HG02938 (cell line): Measurements from ENCODE around the gene RTN1.
"Not testable (repeated sequence)": the region's sequence is repeated elsewhere in the genome, so short reads cannot be mapped to it uniquely, and the experiment has no call there.

Source experiments
- ATAC-seq: cut with Tn5 transposase; IDR thresholded peaks from one replicate; pipeline ENCODE4 v1.9.1; 2021; ENCODE audit warnings: mild to moderate bottlenecking, moderate library complexity; ENCODE audit not compliant: unreplicated experiment

The RTN1 gene

GRCh38 chr14:59705866-59706265, 164.7 kb downstream of the RTN1 start:
- ATAC-seq: no peak

- no peak for ATAC-seq
Observed at GRCh38 chr14:59705245-59705644, 165.3 kb downstream of the RTN1 start.

- ATAC-seq: no peak
Observed at GRCh38 chr14:59704054-59704645, 166.4 kb downstream of the RTN1 start.

GRCh38 chr14:59699442-59699841, 171.1 kb downstream of the RTN1 start:
- no peak for ATAC-seq

- ATAC-seq: no peak
Observed at GRCh38 chr14:59698793-59699192, 171.8 kb downstream of the RTN1 start.

DNA sequence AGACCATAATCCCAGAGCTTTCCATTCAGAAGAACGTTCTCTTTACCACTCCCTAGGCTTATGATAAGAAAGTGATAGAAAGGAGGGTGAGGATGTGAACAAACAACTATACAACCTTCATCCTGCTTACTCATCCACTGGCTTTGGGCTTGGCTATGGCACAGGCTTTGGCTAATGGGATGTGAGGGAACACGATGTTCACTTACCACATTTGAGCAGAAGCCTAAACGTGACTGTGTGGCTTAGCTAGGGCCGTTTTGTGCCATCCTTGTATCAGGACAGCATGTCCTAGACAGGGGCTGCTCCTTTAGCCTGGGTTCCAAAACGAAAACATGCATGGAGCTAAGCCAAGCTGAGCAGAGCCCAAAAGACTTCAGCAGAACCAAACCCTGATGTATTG, 175.4 kb downstream of the RTN1 start:
- ATAC-seq: no peak

DNA sequence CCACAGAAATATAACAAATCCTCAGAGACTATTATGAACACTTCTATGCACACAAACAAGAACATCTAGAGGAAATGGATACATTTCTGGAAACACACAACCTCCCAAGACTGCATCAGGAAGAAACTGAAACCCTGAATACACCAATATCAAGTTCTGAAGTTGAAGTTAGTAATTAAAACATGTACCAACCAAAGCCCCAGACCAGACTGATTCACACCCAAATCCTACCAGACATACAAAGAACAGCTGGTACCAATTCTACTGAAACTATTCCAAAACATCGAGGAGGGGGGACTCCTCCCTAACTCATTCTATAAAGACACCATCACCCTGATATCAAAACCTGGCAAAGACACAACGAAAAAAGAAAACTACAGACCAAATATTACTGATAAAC, 179.3 kb downstream of the RTN1 start:
- no peak for ATAC-seq

- no peak for ATAC-seq
Observed at GRCh38 chr14:59690426-59690825, 180.2 kb downstream of the RTN1 start.

GRCh38 chr14:59688224-59689170, 182.1 kb downstream of the RTN1 start:
- peak; percentile 97 for ATAC-seq

GRCh38 chr14:59687663-59688062, 182.9 kb downstream of the RTN1 start:
- ATAC-seq: no peak

DNA sequence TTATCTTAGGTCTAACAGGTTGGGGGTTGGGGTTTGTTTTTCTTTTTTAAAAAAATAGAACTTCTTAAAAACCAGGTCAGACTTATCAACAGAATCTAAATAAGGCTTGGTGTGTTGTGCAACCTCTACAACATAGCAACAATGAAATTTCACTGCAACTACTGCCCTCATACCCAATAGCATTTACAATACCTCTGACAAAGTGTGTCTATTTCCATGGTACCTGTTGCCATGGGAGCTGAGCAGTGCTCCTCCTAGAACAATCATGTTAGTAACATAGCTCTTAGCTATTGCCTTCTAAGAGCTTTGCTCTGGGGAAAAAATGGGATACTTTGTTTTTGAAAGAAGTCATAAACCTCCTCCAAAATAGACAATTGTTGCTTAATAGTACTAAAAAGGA, 190.7 kb downstream of the RTN1 start:
- ATAC-seq: no peak

DNA sequence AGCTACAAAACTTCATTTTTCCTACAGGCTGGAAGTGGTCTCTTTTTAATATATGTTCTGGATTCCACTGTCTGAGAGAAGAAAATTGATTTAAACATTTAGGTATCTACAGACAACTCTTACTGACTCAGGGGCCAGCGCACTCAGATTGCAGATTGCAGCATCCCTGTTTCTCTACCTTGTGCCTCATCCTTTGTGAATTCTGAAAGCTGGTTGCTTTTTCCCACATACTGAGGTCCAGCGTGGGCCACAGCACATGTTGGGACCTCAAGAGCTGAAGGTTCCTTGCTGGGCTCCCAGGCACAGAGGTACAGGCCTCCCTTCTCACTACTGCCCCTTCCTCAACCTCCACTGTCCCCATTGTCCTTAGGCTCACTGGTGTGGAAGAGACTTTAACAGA, 192.2 kb downstream of the RTN1 start:
- ATAC-seq: no peak

DNA sequence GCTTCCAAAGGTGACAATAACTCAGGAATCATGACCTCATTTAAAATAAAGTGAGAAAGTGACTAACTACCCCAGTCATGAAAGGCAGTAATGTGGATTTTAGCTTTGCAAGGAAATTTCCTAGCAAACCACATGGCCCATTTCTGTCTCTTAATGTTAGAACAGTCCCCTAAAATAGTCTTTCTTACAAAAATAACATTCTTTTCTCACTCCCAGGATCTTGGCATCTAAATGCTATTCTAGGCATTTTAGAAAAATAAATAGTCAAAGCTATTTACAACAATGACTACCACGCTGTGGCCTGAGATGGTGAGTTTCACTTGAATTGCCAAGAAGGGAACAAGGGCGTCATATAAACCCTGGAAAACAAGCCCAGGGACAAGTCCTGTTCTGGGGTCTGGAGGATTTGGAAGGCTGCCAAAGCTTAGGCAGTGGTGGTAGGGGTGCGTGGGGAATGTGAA, 192.8 kb downstream of the RTN1 start:
- no peak for ATAC-seq

- no peak for ATAC-seq
Observed at GRCh38 chr14:59675394-59675793, 195.2 kb downstream of the RTN1 start.

- no peak for ATAC-seq
Observed at GRCh38 chr14:59664741-59665140, 205.8 kb downstream of the RTN1 start.

DNA sequence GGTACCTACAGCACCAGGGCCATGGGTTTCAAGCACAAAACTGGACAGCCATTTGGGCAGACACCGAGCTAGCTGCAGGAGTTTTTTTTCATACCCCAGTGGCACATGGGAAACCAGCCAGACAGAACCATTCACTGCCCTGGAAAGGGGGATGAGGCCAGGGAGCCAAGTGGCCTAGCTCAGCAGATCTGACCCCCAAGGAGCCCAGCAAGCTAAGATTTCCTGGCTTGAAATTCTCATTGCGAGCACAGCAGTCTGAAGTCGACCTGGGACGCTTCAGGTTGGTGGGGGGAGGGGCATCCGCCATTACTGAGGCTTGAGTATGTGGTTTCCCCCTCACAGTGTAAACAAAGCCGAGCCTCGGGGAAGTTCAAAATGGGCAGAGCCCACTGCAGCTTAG, 212.8 kb downstream of the RTN1 start:
- ATAC-seq: no peak

- no peak for ATAC-seq
Observed at GRCh38 chr14:59656473-59656872, 214.1 kb downstream of the RTN1 start.

DNA sequence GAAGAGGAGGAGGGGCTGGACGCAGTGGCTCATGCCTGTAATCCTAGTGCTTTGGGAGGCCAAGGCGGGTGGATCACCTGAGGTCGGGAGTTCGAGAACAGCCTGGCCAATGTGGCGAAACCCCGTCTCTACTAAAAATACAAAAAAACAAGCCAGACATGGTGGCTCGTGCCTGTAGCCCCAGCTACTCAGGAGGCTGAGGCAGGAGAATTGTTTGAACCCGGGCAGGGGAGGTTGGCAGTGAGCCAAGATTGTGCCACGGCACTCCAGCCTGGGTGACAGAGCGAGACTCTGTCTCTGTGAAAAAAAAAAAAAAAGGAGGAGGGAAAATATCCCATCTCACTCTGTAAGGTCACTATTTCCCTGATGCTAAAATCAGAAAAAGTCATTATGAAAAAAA, 216.4 kb downstream of the RTN1 start:
- not testable (repeated sequence) for ATAC-seq

- not testable (repeated sequence) for ATAC-seq
Observed at GRCh38 chr14:59646832-59647231, 223.7 kb downstream of the RTN1 start.

DNA sequence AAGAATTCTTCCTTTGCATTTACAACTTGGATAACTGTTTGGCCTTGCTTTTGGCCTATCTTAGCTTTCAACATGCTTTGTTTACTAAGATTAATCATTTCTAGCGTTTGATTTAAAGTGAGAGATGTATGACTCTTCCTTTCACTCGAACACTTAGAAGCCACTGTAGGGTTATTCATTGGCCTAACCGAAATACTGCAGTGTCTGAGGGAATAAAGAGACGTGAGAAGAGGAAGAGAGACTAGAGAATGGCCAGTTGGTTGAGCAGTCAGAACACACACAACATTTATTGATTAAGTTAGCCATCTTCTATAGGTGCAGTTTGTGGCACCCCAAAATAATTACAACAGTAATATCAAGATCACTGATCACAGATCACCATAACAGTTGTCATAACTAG, 231.7 kb downstream of the RTN1 start:
- ATAC-seq: peak; percentile 85

DNA sequence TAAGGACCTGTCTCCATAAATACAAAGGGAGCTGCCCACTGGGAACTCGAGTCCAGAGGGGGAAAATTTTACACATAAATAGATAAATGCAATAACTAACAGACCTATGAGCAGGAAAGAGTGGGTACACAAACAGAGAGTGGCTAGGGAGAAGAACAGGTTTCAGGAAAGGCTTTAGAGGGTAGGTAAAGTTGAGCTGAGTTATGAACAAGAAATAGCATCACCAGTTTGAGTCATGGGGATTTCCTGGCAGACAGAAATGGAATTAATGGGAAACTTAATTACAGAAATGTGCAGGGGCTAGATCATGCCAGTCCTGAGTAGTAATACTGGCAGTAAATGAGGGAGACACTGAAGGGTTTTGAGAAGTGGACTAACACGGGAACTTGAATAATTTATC, 236.0 kb downstream of the RTN1 start:
- no peak for ATAC-seq

DNA sequence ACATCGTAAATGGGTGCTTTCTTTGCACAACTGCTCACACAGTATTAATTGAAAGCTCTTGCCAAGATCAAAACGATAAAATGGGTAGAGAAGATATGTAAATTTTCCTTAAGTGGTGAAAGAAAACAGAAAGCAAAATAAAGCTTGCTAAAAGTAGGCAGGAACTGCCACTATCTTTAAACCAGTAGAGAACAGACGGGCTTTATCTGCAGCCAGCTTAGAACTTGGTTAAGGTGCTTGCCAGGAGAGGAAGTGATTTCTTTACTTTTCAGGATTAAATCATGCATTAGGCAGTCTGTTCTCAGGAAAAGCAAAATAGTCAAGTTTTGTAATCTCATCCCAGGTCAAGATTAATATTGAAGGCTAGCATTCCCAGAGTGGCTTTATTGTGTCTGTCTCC, 237.1 kb downstream of the RTN1 start:
- ATAC-seq: no peak
